Lower leg skin (tissue), 4 donors: ENCODE data around the gene ATP23. TPM values are rescaled to one million over a fixed set of nuclear protein-coding genes. Genes with fewer than 3 reads are reported as not detected.
A peak's percentile ranks its signal among the peaks of the same experiment; 100 is the strongest.

Experiments used
- DNase-seq, 2 donors: peaks; one replicate each; pipeline ENCODE4 v3.0.0-alpha.2; 2019; ENCODE audit warnings: low spot score in 2 of 2
- H3K4me3 ChIP-seq: fragments of 200-600 bp; sonication (generic); 2 replicates; pipeline ENCODE4 v1.5.1; 2017; ENCODE audit warnings: mild to moderate bottlenecking, low read depth; ENCODE audit not compliant: poor library complexity, severe bottlenecking
- CTCF ChIP-seq, 3 donors: fragments of 450-650 bp; IDR thresholded peaks; one replicate each; pipeline ENCODE4 v1.5.1; 2016; ENCODE audit warnings: antibody characterized with exemption in 3 of 3, mild to moderate bottlenecking in 3 of 3, moderate library complexity in 2 of 3
- POLR2A ChIP-seq, 2 donors: fragments of 450-650 bp; IDR thresholded peaks; one replicate each; pipeline ENCODE4 v1.6.1; 2016 to 2017; ENCODE audit warnings: antibody characterized with exemption in 2 of 2, mild to moderate bottlenecking in 1 of 2, moderate library complexity in 1 of 2
- WGBS, 2 donors: methylation state at CpG; one replicate each; pipeline ENCODE4 v1.1.5; 2018; 5-methylcytosine and 5-hydroxymethylcytosine counted together
- intact Hi-C: fragments of 100-400 bp; cut with DNase I; formaldehyde crosslinking; loops from one replicate; pipeline ENCODE4 v1.15.0; 2023; ENCODE audit warnings: low total_unique reads
- total RNA-seq, 4 donors: library from RNA; depleted of rRNA; stranded (reverse); fragments of >200 nt; gene quantifications; one replicate each; pipeline ENCODE4 v1.1.0, GENCODE V29; 2016

The ATP23 gene
- total RNA-seq, 4 donors from 2014 or later, result 3.0 to 14.3 (median 10.8) TPM

GRCh38 chr12:57929092-57929830 lies 12.1 kb upstream of the ATP23 start:
- DNase-seq, result no peak
- TF ChIP-seq POLR2A (IDR thresholded peaks at IDR 0.05), result no peak
- TF ChIP-seq CTCF (IDR thresholded peaks at IDR 0.05), result no peak
- H3K4me3 ChIP-seq, result no peak overlapping the region
- intact Hi-C loops, result no loop called here
- 67 to 79% methylated on average over 4 of the region's 4 CpGs for WGBS, 2 donors

GRCh38 chr12:57934819-57935218 lies 6.5 kb upstream of the ATP23 start:
- WGBS, 2 donors, result 81 to 89% methylated on average over 4 of the region's 4 CpGs
- intact Hi-C loops, result no loop called here

GRCh38 chr12:57935331-57935730 lies 6.0 kb upstream of the ATP23 start:
- 77 to 95% methylated on average over 3 of the region's 3 CpGs for WGBS, 2 donors
- no peak for DNase-seq
- no peak for TF ChIP-seq POLR2A (IDR thresholded peaks at IDR 0.05)
- no peak for TF ChIP-seq CTCF (IDR thresholded peaks at IDR 0.05)
- intact Hi-C loops, result no loop called here
- H3K4me3 ChIP-seq, result no peak overlapping the region

More at GRCh38 chr12:57934819-57935218, 6.5 kb upstream of the ATP23 start:
- DNase-seq, result no peak
- H3K4me3 ChIP-seq, result no peak overlapping the region
- TF ChIP-seq POLR2A (IDR thresholded peaks at IDR 0.05) (no peak), CTCF (IDR thresholded peaks at IDR 0.05) (no peak)

GRCh38 chr12:57935839-57936512 lies 5.4 kb upstream of the ATP23 start:
- H3K4me3 ChIP-seq, result peak overlapping the region; percentile 22
- intact Hi-C loops, result no loop called here
- TF ChIP-seq CTCF (IDR thresholded peaks at IDR 0.05) (no peak), POLR2A (IDR thresholded peaks at IDR 0.05) (no peak)
- DNase-seq, result peak; percentile 91 to 97
- 3% methylated on average over 29 of the region's 29 CpGs for WGBS, 2 donors

GRCh38 chr12:57936513-57936883 lies 4.9 kb upstream of the ATP23 start:
- 59 to 75% methylated on average over 3 of the region's 3 CpGs for WGBS, 2 donors
- TF ChIP-seq POLR2A (IDR thresholded peaks at IDR 0.05), result no peak
- TF ChIP-seq CTCF (IDR thresholded peaks at IDR 0.05), result no peak
- intact Hi-C loops, result no loop called here
- DNase-seq, result no peak
- H3K4me3 ChIP-seq, result peak overlapping the region; percentile 22
